ENCODE data around the gene WDR6. TPM values are rescaled to one million over a fixed set of nuclear protein-coding genes. Genes with fewer than 3 reads are reported as not detected.

Gene WDR6, protein sequence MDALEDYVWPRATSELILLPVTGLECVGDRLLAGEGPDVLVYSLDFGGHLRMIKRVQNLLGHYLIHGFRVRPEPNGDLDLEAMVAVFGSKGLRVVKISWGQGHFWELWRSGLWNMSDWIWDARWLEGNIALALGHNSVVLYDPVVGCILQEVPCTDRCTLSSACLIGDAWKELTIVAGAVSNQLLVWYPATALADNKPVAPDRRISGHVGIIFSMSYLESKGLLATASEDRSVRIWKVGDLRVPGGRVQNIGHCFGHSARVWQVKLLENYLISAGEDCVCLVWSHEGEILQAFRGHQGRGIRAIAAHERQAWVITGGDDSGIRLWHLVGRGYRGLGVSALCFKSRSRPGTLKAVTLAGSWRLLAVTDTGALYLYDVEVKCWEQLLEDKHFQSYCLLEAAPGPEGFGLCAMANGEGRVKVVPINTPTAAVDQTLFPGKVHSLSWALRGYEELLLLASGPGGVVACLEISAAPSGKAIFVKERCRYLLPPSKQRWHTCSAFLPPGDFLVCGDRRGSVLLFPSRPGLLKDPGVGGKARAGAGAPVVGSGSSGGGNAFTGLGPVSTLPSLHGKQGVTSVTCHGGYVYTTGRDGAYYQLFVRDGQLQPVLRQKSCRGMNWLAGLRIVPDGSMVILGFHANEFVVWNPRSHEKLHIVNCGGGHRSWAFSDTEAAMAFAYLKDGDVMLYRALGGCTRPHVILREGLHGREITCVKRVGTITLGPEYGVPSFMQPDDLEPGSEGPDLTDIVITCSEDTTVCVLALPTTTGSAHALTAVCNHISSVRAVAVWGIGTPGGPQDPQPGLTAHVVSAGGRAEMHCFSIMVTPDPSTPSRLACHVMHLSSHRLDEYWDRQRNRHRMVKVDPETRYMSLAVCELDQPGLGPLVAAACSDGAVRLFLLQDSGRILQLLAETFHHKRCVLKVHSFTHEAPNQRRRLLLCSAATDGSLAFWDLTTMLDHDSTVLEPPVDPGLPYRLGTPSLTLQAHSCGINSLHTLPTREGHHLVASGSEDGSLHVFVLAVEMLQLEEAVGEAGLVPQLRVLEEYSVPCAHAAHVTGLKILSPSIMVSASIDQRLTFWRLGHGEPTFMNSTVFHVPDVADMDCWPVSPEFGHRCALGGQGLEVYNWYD
- total RNA-seq = 164 to 222 TPM (median 168 TPM) in 3 replicates
- long read RNA-seq, full-length matches to known transcripts = 187 of 237 reads
- long read RNA-seq, partial matches to known transcripts = 35 of 237 reads
- long read RNA-seq, other reads (novel, unspliced or antisense) = 15 of 237 reads

DNA sequence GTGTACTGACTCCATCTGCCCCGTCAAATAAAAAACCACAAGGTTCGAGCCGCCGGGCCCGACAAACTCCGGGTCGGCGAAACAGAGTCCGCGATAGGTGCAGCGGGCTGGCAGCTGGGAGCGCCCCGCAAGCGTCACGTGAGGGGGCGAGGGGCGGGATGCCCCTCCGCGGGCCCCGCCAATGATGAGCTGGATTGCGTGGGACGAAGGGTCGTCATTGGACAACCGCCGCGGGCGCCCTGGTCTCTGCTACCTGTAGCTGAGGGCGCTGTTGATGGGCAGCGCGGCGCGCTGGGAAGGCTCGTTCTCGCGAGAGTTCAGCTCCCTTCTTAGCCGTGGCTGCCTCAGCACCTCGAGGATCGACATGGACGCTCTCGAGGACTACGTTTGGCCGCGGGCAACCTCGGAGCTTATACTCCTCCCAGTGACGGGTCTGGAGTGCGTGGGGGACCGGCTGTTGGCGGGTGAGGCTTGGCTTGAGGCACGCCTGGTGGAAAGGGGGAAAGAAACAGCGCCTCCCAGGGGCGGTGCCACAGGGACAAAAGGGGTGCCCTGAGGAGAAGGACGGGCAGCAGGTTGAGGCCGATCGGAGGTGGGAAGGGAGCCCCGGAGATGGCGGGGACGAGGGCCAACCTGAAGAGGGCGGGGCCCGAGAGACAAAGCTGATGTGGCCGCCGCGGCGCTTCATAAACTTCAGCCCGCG is at the start of gene WDR6:
TSS of gene WDR6 (plus strand) at position 324 of the 703 bp plus-strand sequence. CDS start at position 365, 41 bp downstream.
- Mint-ChIP-seq H3K9me3 (ENCODE audit: low read depth) (no peaks in the 10 kb centered on the region), H3K27me3 (ENCODE audit: low read depth) (no peaks in the 10 kb centered on the region), H3K4me3 (ENCODE audit: unreplicated experiment) (peak within 1 kb of the TSS; percentile 99), H3K4me1 (ENCODE audit: low read depth) (peaks cover 34% of the 10 kb centered on the region), H3K27ac (ENCODE audit: unreplicated experiment) (peak within 1 kb of the TSS; percentile 98), H3K36me3 (ENCODE audit: low read depth) (peaks cover 11% of the 10 kb centered on the region)
- peak; percentile 100 for DNase-seq (ENCODE audit: low spot score)
- TF ChIP-seq, protein P1, sequence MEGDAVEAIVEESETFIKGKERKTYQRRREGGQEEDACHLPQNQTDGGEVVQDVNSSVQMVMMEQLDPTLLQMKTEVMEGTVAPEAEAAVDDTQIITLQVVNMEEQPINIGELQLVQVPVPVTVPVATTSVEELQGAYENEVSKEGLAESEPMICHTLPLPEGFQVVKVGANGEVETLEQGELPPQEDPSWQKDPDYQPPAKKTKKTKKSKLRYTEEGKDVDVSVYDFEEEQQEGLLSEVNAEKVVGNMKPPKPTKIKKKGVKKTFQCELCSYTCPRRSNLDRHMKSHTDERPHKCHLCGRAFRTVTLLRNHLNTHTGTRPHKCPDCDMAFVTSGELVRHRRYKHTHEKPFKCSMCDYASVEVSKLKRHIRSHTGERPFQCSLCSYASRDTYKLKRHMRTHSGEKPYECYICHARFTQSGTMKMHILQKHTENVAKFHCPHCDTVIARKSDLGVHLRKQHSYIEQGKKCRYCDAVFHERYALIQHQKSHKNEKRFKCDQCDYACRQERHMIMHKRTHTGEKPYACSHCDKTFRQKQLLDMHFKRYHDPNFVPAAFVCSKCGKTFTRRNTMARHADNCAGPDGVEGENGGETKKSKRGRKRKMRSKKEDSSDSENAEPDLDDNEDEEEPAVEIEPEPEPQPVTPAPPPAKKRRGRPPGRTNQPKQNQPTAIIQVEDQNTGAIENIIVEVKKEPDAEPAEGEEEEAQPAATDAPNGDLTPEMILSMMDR (IDR thresholded peaks at IDR 0.05) = peak; percentile 77

DNA sequence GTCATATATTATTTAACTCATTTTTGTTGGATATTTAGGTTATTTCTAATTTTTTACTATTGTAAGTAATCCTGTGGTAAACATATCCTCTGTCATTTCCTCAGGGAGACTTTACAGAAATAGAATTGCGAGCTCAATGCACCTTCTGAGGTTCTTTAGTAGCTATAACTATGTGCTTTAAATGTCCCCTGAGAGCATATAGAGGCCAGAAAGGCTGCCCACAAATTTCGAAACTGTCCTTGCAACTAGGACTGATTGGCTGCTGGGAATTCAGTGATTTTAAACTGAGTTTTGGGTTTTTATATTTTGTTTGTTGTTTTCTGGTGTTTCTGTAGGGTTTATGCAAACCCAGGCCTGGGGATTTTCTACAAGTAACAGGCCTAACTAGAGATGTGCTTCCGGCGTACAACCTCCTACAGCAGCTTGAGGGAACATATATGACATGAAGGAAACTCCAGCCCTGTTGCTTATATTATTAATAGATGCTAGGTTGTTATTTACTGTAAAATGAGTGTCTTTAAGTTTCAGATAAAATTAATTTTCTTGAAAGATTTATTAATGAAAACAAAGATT is 46.3 kb upstream of the WDR6 start:
- DNase-seq (ENCODE audit: low spot score) = no peak
- no peaks in the 10 kb centered on the region for H3K27me3 Mint-ChIP-seq (ENCODE audit: low read depth)
- H3K36me3 Mint-ChIP-seq (ENCODE audit: low read depth) = peaks cover 5% of the 10 kb centered on the region
- TF ChIP-seq, protein P1 (IDR thresholded peaks at IDR 0.05) = no peak
- H3K9me3 Mint-ChIP-seq (ENCODE audit: low read depth) = no peaks in the 10 kb centered on the region
- H3K27ac Mint-ChIP-seq (ENCODE audit: unreplicated experiment) = no peak overlapping the region
- H3K4me1 Mint-ChIP-seq (ENCODE audit: low read depth) = peaks cover 4% of the 10 kb centered on the region
- H3K4me3 Mint-ChIP-seq (ENCODE audit: unreplicated experiment) = no peak overlapping the region

DNA sequence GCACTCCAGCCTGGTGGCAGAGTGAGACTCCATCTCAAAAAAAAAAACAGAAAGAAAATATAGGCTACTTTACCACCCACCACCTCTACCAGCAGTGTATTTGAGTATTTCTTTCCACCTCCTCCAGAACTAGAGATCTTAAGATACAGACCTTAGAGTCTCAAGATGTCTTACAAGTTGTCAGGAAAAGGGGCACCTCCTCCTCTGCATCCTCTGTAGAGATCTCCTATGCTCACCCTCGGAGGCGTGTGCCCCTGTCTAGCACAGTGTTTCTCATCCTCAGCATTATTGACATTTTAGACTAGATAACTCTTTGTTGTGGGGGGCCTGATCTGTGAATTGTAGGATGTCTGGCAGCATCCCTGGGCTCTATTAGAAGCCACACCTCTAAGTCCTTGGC is 44.9 kb upstream of the WDR6 start:
- DNase-seq (ENCODE audit: low spot score) = no peak
- no peak overlapping the region for H3K27ac Mint-ChIP-seq (ENCODE audit: unreplicated experiment)
- TF ChIP-seq, protein P1 (IDR thresholded peaks at IDR 0.05) = no peak
- no peaks in the 10 kb centered on the region for H3K9me3 Mint-ChIP-seq (ENCODE audit: low read depth)
- H3K4me3 Mint-ChIP-seq (ENCODE audit: unreplicated experiment) = no peak overlapping the region
- no peaks in the 10 kb centered on the region for H3K27me3 Mint-ChIP-seq (ENCODE audit: low read depth)
- peaks cover 4% of the 10 kb centered on the region for H3K36me3 Mint-ChIP-seq (ENCODE audit: low read depth)
- H3K4me1 Mint-ChIP-seq (ENCODE audit: low read depth) = peaks cover 16% of the 10 kb centered on the region

DNA sequence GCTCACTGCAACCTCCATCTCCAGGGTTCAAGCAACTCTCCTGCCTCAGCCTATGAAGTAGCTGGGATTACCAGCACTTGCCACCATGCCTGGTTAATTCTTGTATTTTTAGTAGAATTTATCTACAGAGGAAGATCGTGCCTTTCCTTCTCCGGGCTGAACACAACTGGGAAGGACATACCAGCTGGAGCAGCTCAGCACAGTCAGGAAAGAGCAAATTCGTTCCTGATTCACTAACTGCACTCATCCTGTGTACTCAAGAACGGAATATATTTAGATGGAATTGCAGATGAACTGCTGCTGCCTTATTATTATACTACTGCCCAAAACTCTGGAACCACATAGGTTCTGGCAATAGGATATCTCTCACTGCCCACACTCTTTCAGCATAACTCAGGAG is 44.3 kb upstream of the WDR6 start:
- H3K36me3 Mint-ChIP-seq (ENCODE audit: low read depth) = peaks cover 3% of the 10 kb centered on the region
- no peak overlapping the region for H3K27ac Mint-ChIP-seq (ENCODE audit: unreplicated experiment)
- DNase-seq (ENCODE audit: low spot score) = no peak
- no peaks in the 10 kb centered on the region for H3K27me3 Mint-ChIP-seq (ENCODE audit: low read depth)
- peaks cover 16% of the 10 kb centered on the region for H3K4me1 Mint-ChIP-seq (ENCODE audit: low read depth)
- TF ChIP-seq, protein P1 (IDR thresholded peaks at IDR 0.05) = no peak
- no peak overlapping the region for H3K4me3 Mint-ChIP-seq (ENCODE audit: unreplicated experiment)
- H3K9me3 Mint-ChIP-seq (ENCODE audit: low read depth) = no peaks in the 10 kb centered on the region

Data from chondrocyte (in vitro differentiated cells).